Measurements from ENCODE around the gene TUT4. TPM values are rescaled to one million over a fixed set of nuclear protein-coding genes. Genes with fewer than 3 reads are reported as not detected.

TUT4 gene
- total RNA-seq, 1 experiment from 2014 or later, result 37.4 TPM

DNA sequence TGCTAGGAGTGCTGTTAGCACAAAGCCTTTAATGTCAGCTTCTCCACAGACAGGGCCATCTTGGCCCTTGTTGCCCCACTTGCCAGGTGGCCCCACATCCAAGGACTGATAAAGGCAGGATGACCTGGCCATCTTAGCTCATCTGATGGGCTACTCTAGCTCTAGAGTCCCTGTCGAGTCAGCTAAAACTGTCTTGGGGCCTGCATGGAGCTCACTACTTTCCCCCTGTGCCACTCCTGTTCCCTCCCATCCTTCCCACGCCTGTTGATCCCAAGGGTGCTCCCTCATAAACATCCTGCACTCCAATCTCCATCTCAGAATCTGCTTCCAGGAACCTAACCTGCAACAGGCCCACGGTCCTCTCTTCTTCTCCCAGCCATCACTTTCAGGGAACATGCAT, 48.6 kb upstream of the TUT4 start:
- TF ChIP-seq, protein P1, sequence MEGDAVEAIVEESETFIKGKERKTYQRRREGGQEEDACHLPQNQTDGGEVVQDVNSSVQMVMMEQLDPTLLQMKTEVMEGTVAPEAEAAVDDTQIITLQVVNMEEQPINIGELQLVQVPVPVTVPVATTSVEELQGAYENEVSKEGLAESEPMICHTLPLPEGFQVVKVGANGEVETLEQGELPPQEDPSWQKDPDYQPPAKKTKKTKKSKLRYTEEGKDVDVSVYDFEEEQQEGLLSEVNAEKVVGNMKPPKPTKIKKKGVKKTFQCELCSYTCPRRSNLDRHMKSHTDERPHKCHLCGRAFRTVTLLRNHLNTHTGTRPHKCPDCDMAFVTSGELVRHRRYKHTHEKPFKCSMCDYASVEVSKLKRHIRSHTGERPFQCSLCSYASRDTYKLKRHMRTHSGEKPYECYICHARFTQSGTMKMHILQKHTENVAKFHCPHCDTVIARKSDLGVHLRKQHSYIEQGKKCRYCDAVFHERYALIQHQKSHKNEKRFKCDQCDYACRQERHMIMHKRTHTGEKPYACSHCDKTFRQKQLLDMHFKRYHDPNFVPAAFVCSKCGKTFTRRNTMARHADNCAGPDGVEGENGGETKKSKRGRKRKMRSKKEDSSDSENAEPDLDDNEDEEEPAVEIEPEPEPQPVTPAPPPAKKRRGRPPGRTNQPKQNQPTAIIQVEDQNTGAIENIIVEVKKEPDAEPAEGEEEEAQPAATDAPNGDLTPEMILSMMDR (conservative IDR thresholded peaks at IDR 0.05; ENCODE audit: low read depth, low read length), result no peak
- no peak for TF ChIP-seq EZH2 (IDR thresholded peaks at IDR 0.05; ENCODE audit: low read length, unreplicated experiment)
- TF ChIP-seq EZH2phosphoT487 (IDR thresholded peaks at IDR 0.05; ENCODE audit: borderline replicate concordance, low read length), result no peak
- H3K79me2 ChIP-seq (ENCODE audit: low read length), result no peaks in the 10 kb centered on the region
- H3K27me3 ChIP-seq (ENCODE audit: low read length), result no peaks in the 10 kb centered on the region
- H3K4me2 ChIP-seq (ENCODE audit: low read length), result no peak overlapping the region
- no peaks in the 10 kb centered on the region for H3K9me3 ChIP-seq (ENCODE audit: low read length)
- no peak overlapping the region for H3K4me3 ChIP-seq (ENCODE audit: low read length)
- no TSS peak for BruUV-seq (replicated peaks)
- ATAC-seq (no peak), DNase-seq (no peak)
- intact Hi-C loops (cut with micrococcal nuclease), result no loop called here
- H3K4me1 ChIP-seq (ENCODE audit: insufficient read depth, low read length), result no peaks in the 10 kb centered on the region; the same call in 1 of the 2 replicates
- no peaks in the 10 kb centered on the region for H4K20me1 ChIP-seq (ENCODE audit: low read length)
- H2AFZ ChIP-seq (ENCODE audit: low read length), result no peak overlapping the region
- POLR2A ChIA-PET (ENCODE audit: unreplicated experiment), result no interaction called here
- H3K9me2 ChIP-seq (replicated peaks; ENCODE audit: low read length), result no peaks in the 10 kb centered on the region
- H3K36me3 ChIP-seq (ENCODE audit: low read depth, low read length), result no peaks in the 10 kb centered on the region
- no peaks in the 10 kb centered on the region for H3F3A ChIP-seq (ENCODE audit: low read length, unreplicated experiment)
- H3K9ac ChIP-seq (ENCODE audit: low read length), result no peak overlapping the region
- CTCF ChIA-PET, result no interaction called here
- H3K27ac ChIP-seq (ENCODE audit: low read length), result no peak overlapping the region

DNA sequence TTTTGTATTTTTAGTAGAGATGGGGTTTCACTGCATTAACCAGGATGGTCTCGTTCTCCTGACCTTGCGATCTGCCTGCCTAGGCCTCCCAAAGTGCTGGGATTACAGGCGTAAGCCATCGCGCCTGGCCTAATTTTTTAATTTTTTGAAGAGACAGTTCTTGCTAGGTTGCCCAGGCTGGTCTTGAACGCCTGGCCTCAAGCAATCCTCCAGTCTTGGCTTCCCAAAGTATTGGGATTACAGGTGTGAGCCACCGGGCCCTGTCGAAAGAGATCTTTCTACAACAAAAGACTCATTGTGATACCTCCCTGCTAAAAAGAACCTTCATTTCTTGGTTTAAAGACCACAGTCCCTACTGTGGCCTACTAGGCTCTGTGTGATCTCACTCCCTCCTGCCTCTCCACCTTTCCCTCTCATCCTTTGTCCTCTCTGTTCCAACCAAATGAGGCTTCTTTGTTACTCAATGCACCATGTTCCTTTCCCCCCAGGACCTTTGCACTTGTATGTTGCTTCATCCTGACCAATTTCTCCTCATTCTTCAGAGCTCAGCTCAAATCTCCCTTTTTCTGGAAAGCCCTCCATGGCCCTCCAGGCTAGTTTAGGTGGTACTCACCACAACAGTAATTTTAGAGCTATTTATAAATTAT, 47.8 kb upstream of the TUT4 start:
- Histone ChIP-seq H3K4me2 (ENCODE audit: low read length) (no peak overlapping the region), H3F3A (ENCODE audit: low read length, unreplicated experiment) (no peaks in the 10 kb centered on the region), H2AFZ (ENCODE audit: low read length) (no peak overlapping the region), H3K9me2 (replicated peaks; ENCODE audit: low read length) (no peaks in the 10 kb centered on the region), H4K20me1 (ENCODE audit: low read length) (no peaks in the 10 kb centered on the region), H3K36me3 (ENCODE audit: low read depth, low read length) (no peaks in the 10 kb centered on the region), H3K9me3 (ENCODE audit: low read length) (no peaks in the 10 kb centered on the region), H3K9ac (ENCODE audit: low read length) (no peak overlapping the region), H3K4me1 (ENCODE audit: insufficient read depth, low read length) (no peaks in the 10 kb centered on the region; the same call in 1 of the 2 replicates), H3K79me2 (ENCODE audit: low read length) (no peaks in the 10 kb centered on the region), H3K27me3 (ENCODE audit: low read length) (no peaks in the 10 kb centered on the region), H3K4me3 (ENCODE audit: low read length) (no peak overlapping the region), H3K27ac (ENCODE audit: low read length) (no peak overlapping the region)
- ATAC-seq (no peak), DNase-seq (no peak)
- intact Hi-C loops (cut with micrococcal nuclease), result no loop called here
- no TSS peak for BruUV-seq (replicated peaks)
- TF ChIP-seq, protein P1 (conservative IDR thresholded peaks at IDR 0.05; ENCODE audit: low read depth, low read length), result no peak
- TF ChIP-seq EZH2 (IDR thresholded peaks at IDR 0.05; ENCODE audit: low read length, unreplicated experiment) (no peak), EZH2phosphoT487 (IDR thresholded peaks at IDR 0.05; ENCODE audit: borderline replicate concordance, low read length) (no peak)
- ChIA-PET CTCF (no interaction called here), POLR2A (ENCODE audit: unreplicated experiment) (no interaction called here)

DNA sequence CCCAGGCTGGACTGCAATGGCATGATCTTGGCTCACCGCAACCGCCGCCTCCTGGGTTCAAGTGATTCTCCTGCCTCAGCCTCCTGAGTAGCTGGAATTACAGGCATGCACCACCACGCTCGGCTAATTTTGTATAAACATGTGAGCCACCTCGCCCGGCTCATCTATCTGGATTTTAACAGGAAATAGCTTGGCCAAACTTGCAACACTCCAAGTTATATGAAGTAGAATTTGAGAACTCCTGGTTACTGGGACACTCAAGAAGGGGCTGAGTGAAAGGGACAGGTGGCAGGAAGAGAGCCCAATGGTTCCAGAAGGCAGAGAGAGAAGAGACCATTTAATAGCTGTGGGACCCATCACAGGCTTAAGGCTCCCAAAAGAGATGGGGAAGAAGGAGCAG, 46.3 kb upstream of the TUT4 start:
- no peaks in the 10 kb centered on the region; the same call in 1 of the 2 replicates for H3K4me1 ChIP-seq (ENCODE audit: insufficient read depth, low read length)
- BruUV-seq (replicated peaks), result no TSS peak
- no peaks in the 10 kb centered on the region for H4K20me1 ChIP-seq (ENCODE audit: low read length)
- no peaks in the 10 kb centered on the region for H3K27me3 ChIP-seq (ENCODE audit: low read length)
- TF ChIP-seq, protein P1 (conservative IDR thresholded peaks at IDR 0.05; ENCODE audit: low read depth, low read length), result no peak
- no peak for TF ChIP-seq EZH2phosphoT487 (IDR thresholded peaks at IDR 0.05; ENCODE audit: borderline replicate concordance, low read length)
- TF ChIP-seq EZH2 (IDR thresholded peaks at IDR 0.05; ENCODE audit: low read length, unreplicated experiment), result no peak
- H3K9ac ChIP-seq (ENCODE audit: low read length), result no peak overlapping the region
- H3K9me2 ChIP-seq (replicated peaks; ENCODE audit: low read length), result no peaks in the 10 kb centered on the region
- intact Hi-C loops (cut with micrococcal nuclease), result no loop called here
- CTCF ChIA-PET, result no interaction called here
- no peak overlapping the region for H3K4me2 ChIP-seq (ENCODE audit: low read length)
- no peaks in the 10 kb centered on the region for H3K79me2 ChIP-seq (ENCODE audit: low read length)
- H2AFZ ChIP-seq (ENCODE audit: low read length), result no peak overlapping the region
- POLR2A ChIA-PET (ENCODE audit: unreplicated experiment), result no interaction called here
- ATAC-seq (no peak), DNase-seq (no peak)
- H3K27ac ChIP-seq (ENCODE audit: low read length), result no peak overlapping the region
- H3K4me3 ChIP-seq (ENCODE audit: low read length), result no peak overlapping the region
- no peaks in the 10 kb centered on the region for H3F3A ChIP-seq (ENCODE audit: low read length, unreplicated experiment)
- H3K36me3 ChIP-seq (ENCODE audit: low read depth, low read length), result no peaks in the 10 kb centered on the region
- H3K9me3 ChIP-seq (ENCODE audit: low read length), result no peaks in the 10 kb centered on the region
